ENCODE measurements around the gene MRPL38. TPM values are rescaled to one million over a fixed set of nuclear protein-coding genes. Genes with fewer than 3 reads are reported as not detected.
"Not testable (repeated sequence)": the region's sequence is repeated elsewhere in the genome, so short reads cannot be mapped to it uniquely, and the experiment has no call there.

Gene MRPL38
- total and polyA plus RNA-seq, 8 donors, result 40.6 to 95.8 (median 53.8) TPM

DNA sequence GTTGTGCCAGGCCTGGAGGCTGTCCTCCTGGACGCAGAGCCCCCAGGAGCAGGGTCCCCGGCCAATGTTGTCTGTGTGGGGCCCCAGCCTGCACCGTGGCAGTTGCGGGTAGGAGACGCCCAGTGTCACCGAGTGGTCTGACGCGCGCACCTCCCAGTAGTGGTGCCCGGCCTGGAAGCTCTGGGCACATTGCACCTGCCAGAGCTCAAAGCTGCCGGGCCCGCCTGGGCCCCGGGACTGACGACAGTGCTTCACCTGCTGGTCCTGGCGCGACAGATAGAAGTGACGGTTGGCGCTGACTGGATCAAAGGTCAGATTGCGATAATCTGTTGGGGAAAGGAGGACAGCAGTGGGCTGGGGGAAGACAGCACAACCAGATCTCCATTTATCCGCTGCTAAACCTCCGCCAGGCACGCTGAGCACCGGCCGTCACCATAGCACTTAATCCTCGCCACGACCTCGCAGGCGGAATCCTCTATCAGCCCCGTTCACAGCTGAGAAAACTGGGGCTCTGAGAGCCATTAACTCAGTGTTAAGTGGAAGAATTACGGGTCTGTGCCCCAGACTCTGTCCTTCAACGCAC is 13.6 kb downstream of the MRPL38 start:
- 92 to 93% methylated on average over 28 to 31 of the region's 31 CpGs for WGBS, 2 donors
- peaks cover 6 to 8% (median 7%) of the 10 kb centered on the region in 3 donors for H3K4me1 ChIP-seq
- H3K4me3 ChIP-seq, result no peak overlapping the region
- intact Hi-C loops (cut with DNase I), result no loop called here
- H3K27ac ChIP-seq, result no peak overlapping the region
- no peaks in the 10 kb centered on the region for H3K36me3 ChIP-seq
- no peaks in the 10 kb centered on the region for H3K9me3 ChIP-seq
- ATAC-seq (no peak), FAIRE-seq (no peak), DNase-seq (peak in 1 of 6 donors; percentile 8)
- TF ChIP-seq, protein P1, sequence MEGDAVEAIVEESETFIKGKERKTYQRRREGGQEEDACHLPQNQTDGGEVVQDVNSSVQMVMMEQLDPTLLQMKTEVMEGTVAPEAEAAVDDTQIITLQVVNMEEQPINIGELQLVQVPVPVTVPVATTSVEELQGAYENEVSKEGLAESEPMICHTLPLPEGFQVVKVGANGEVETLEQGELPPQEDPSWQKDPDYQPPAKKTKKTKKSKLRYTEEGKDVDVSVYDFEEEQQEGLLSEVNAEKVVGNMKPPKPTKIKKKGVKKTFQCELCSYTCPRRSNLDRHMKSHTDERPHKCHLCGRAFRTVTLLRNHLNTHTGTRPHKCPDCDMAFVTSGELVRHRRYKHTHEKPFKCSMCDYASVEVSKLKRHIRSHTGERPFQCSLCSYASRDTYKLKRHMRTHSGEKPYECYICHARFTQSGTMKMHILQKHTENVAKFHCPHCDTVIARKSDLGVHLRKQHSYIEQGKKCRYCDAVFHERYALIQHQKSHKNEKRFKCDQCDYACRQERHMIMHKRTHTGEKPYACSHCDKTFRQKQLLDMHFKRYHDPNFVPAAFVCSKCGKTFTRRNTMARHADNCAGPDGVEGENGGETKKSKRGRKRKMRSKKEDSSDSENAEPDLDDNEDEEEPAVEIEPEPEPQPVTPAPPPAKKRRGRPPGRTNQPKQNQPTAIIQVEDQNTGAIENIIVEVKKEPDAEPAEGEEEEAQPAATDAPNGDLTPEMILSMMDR (IDR thresholded peaks at IDR 0.05), result no peak
- H3K27me3 ChIP-seq, result no peaks in the 10 kb centered on the region

DNA sequence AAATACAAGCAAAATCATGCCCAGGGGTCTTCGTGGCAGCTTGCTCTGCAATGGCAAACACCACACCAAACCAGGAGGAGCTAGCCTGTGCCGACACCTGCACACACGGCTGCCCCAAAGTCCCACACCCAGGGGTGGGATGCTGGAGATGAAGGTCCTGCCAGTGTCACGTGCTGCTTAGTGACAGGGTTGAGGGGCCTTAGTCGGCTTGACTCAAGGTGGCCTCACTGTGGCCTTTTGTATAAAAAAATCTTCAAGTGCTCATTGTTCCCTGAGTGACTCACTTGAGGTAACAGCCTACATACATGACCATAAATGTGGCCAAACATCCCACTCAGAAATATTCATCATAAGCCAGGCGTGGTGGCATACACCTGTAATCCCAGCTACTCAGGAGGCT is 15.2 kb downstream of the MRPL38 start:
- Histone ChIP-seq H3K27me3 (no peaks in the 10 kb centered on the region), H3K9me3 (no peaks in the 10 kb centered on the region), H3K4me1 (no peaks in the 10 kb centered on the region), H3K27ac (no peak overlapping the region), H3K36me3 (no peaks in the 10 kb centered on the region), H3K4me3 (no peak overlapping the region)
- DNase-seq (no peak), ATAC-seq (no peak), FAIRE-seq (no peak)
- intact Hi-C loops (cut with DNase I), result no loop called here
- 76 to 90% methylated on average over 6 of the region's 6 CpGs for WGBS, 2 donors
- TF ChIP-seq, protein P1 (IDR thresholded peaks at IDR 0.05), result no peak

GRCh38 chr17:75888484-75888883 is 16.2 kb downstream of the MRPL38 start:
- no peaks in the 10 kb centered on the region for H3K27me3 ChIP-seq
- WGBS, 2 donors, result 83 to 84% methylated on average over 6 of the region's 6 CpGs
- ATAC-seq (no peak), FAIRE-seq (no peak), DNase-seq (peak in 1 of 6 donors; percentile 36)
- no peaks in the 10 kb centered on the region for H3K9me3 ChIP-seq
- no peaks in the 10 kb centered on the region for H3K36me3 ChIP-seq
- no peak overlapping the region for H3K27ac ChIP-seq
- TF ChIP-seq, protein P1 (IDR thresholded peaks at IDR 0.05), result no peak
- intact Hi-C loops (cut with DNase I), result no loop called here
- no peak overlapping the region for H3K4me3 ChIP-seq
- H3K4me1 ChIP-seq, result no peaks in the 10 kb centered on the region

GRCh38 chr17:75885860-75886259 is 18.8 kb downstream of the MRPL38 start:
- 82 to 86% methylated on average over 9 of the region's 9 CpGs for WGBS, 2 donors
- H3K27ac ChIP-seq; H3K36me3 ChIP-seq; H3K4me3 ChIP-seq; intact Hi-C loops (cut with DNase I); ATAC-seq; H3K4me1 ChIP-seq; H3K27me3 ChIP-seq; DNase-seq; H3K9me3 ChIP-seq; FAIRE-seq: not testable (repeated sequence)

GRCh38 chr17:75885431-75885830 is 19.3 kb downstream of the MRPL38 start:
- no peaks in the 10 kb centered on the region for H3K9me3 ChIP-seq
- intact Hi-C loops (cut with DNase I), result no loop called here
- H3K4me3 ChIP-seq, result no peak overlapping the region
- TF ChIP-seq, protein P1 (IDR thresholded peaks at IDR 0.05), result no peak
- H3K36me3 ChIP-seq, result no peaks in the 10 kb centered on the region
- no peak for FAIRE-seq
- H3K27ac ChIP-seq, result no peak overlapping the region
- H3K27me3 ChIP-seq, result no peaks in the 10 kb centered on the region
- H3K4me1 ChIP-seq, result no peaks in the 10 kb centered on the region
- 85 to 86% methylated on average over 8 of the region's 8 CpGs for WGBS, 2 donors
- DNase-seq, result no peak
- no peak for ATAC-seq
